ENCODE measurements around the gene PTGDR. TPM values are rescaled to one million over a fixed set of nuclear protein-coding genes. Genes with fewer than 3 reads are reported as not detected.

Gene PTGDR
- total and polyA plus RNA-seq, 2 donors = 0.38 to 0.73 TPM

GRCh38 chr14:52325630-52326029, 58.1 kb downstream of the PTGDR start:
- DNase-seq (ENCODE audit: low read depth in 6 of 9, low spot score in 9 of 9) = no peak
- no peaks in the 10 kb centered on the region for H3K27me3 ChIP-seq (ENCODE audit: control insufficient read depth in 2 of 2, insufficient read depth in 1 of 2, low read length in 1 of 2)
- H3K9me3 ChIP-seq (ENCODE audit: control insufficient read depth in 2 of 2, insufficient read depth in 1 of 2, low read length in 1 of 2) = no peaks in the 10 kb centered on the region
- H3K36me3 ChIP-seq (ENCODE audit: control insufficient read depth in 2 of 2, insufficient read depth in 2 of 2, low read length in 1 of 2) = no peaks in the 10 kb centered on the region
- no peak overlapping the region for H3K27ac ChIP-seq (ENCODE audit: low read depth in 1 of 2, low read length in 1 of 2)
- 96% methylated on average over 3 of the region's 3 CpGs for WGBS
- peaks cover 2 to 3% of the 10 kb centered on the region in 2 donors for H3K4me1 ChIP-seq (ENCODE audit: control insufficient read depth in 2 of 2, insufficient read depth in 2 of 2, low read length in 2 of 2)
- no peak overlapping the region for H3K4me3 ChIP-seq (ENCODE audit: low read length in 2 of 2)

Other genes starting within 250 kb of the PTGDR start
- 7.5 TPM for gene NID2, start 198.6 kb upstream of the PTGDR start, total RNA-seq
- gene NID2, start 198.6 kb upstream of the PTGDR start, polyA plus RNA-seq = 2.5 TPM
- 2.5 TPM for gene PTGER2, start 46.6 kb downstream of the PTGDR start, total RNA-seq
- gene PTGER2, start 46.6 kb downstream of the PTGDR start, polyA plus RNA-seq = 1.4 TPM

Measured in thymus (tissue), 11 donors.